Stimulated activated CD4-positive, alpha-beta T cell treated with anti-CD3 and anti-CD28 coated beads, Interleukin-1b, Interleukin-23, amount 100 ng/mL, for 24 hours (primary cell): ENCODE measurements around the gene LRCH3.
"Not testable (repeated sequence)": the region's sequence is repeated elsewhere in the genome, so short reads cannot be mapped to it uniquely, and the experiment has no call there.

ENCODE experiments used
- DNase-seq, 4 experiments: peaks; one replicate each; pipeline ENCODE4 v3.0.0-alpha.2; 2020; ENCODE audit warnings: low read depth in 4 of 4, low spot score in 1 of 4

LRCH3 gene

DNA sequence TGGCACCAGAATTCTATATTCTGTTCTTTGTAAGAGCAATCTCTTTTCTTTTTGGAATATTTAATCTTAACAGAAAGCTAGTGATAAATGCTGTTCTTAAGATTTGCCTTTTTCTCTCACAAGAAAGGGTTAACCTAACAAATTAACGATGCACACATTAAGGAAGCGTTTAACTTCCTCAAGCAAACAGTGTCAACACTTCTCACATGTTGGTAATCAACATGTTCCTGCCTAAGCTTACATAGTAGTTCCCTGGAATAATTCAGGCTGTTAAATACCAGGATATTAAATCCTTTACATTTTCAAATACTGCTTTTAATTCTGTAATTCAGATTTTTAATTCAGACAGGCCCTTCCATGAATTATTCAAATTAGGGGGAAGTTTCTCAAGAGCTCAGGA is 91.5 kb downstream of the LRCH3 start:
- no peak for DNase-seq

DNA sequence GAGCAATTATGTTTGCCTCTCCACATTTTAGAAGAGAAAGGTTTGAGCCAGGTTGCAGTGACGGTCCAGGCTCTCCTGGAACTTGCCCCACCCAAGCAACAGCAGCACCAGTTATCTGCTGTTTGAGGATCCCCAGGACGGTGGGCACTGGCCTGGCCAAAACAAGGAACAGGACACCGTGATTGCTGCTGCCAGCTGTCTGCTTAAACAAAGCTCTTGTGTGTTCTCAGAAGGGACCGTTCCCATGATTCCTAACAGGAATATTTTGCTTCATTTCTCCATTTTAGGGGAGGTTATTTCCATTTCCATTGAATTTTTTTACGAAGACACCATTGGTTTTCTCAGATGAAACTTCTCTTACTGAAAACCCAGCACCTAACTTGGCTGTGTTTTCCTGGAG is 92.5 kb downstream of the LRCH3 start:
- DNase-seq = no peak

DNA sequence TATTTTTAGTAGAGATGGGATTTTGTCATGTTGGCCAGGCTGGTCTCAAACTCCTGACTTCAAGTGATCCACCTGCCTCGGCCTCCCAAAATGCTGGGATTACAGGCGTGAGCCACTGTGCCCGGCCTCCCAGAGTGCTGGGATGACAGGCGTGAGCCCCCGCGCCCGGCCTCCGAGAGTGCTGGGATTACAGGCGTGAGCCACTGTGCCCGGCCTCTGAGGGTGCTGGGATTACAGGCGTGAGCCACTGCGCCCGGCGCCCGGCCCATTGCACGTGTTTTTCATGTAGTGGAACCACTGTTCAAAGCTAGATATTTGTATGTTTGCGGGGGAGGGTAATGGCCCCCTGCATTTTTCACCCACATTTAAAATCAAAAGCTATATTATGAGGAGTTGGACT is 93.3 kb downstream of the LRCH3 start:
- DNase-seq = not testable (repeated sequence)

DNA sequence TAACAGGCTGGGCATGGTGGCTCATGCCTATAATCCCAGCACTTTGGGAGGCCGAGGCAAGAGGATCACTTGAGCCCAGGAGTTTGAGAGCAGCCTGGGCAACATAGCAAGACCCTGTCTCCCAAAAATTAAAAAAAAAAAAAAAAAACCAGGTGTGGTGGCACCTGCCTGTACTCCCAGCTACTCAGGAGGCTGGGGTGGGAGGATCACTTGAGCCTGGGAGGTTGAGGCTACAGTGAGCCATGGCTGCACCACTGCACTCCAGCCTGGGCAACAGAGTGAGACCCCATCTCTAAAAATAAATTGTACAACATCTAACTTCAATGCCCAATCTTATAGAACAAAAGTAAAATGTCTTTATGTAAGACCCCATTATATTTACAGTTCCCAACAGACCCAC is 95.0 kb downstream of the LRCH3 start:
- not testable (repeated sequence) for DNase-seq

DNA sequence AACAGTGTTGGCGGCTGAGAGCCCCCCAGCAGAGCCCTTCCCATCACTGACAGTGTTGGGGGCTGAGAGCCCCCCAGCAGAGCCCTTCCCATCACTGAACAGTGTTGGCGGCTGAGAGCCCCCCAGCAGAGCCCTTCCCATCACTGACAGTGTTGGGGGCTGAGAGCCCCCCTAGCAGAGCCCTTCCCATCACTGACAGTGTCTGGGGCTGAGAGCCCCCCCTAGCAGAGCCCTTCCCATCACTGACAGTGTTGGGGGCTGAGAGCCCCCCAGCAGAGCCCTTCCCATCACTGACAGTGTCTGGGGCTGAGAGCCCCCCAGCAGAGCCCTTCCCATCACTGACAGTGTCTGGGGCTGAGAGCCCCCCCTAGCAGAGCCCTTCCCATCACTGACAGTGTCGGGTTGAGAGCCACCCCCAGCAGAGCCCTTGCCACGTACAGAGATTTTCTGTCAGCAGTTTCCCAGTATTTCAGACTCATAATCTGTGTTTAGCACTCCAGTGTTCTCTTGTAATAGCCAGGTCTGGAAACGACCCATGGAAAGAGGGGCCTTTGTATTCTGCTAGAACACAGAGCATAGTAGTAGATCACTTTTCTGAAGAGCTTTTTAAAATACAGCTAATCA is 96.5 kb downstream of the LRCH3 start:
- not testable (repeated sequence) for DNase-seq

DNA sequence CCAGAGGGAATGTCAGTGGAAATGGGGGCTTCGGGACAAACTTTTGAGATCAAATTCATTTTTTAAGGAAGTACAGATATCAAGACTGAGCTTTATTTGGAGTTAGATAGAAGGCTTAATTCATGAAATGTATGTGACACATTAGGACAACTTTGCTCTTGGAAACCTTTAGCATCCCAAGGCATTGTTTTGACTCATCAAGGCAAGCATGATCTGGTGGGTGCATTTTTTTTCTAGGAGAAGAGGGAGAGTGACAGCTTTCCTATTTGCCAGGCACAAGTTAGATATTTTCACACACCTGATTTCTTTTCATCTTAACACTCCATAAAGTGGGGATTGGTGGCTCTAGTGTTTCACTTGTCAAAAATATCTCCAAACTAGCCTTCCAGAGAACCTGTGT is 97.5 kb downstream of the LRCH3 start:
- DNase-seq = no peak

DNA sequence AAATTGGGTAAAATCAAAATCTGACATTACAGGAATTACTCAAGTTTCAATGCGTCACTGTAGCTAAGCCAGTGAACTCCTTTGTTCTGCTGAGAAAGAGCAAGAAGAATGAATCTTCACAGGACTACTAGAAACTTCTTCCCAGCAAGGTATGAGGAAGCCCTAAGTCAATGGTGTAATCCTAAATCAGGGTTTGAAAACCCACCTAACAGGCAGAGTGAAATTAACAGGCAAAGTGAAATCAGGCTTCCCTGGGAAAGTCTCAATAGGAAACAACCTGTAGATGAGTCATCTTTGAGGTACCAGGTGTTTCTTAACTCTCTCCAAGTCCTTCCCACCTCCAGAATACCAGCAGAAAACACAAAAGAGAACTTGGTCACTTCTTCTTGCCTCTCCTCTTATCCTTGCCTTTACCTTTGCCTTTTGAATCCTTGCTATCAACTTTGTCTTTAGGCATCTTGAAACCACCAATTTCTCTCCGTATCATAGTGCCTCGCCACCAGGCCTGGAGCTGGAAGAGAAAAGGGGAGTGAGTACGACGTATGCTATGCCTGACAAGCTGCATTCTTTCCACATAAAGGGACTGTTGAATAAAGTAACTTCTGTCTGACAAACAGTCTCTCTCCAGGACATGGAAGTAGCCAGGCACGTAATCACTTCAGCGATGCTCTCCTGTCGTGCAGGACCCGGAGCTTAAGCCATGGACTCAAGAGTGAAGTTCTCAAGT is 98.3 kb downstream of the LRCH3 start:
- no peak for DNase-seq

DNA sequence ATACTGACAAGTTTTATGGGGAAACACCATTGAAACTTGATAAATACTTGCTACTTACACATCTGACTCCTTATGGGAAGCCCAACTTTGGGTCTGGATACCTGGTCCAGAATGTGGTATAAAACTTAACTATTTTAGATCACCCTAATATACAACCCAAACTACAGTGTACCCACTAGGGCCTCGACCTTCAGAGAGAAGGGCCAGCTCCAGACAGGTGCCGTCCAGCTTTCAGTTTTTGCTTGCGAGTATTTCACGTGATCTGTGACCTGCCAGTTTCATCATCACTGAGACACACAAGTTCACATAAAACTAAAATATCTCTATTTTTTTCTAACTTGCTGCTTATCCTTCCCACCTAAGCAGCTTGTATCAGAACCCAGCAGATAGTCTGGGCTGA is 99.6 kb downstream of the LRCH3 start:
- no peak for DNase-seq

DNA sequence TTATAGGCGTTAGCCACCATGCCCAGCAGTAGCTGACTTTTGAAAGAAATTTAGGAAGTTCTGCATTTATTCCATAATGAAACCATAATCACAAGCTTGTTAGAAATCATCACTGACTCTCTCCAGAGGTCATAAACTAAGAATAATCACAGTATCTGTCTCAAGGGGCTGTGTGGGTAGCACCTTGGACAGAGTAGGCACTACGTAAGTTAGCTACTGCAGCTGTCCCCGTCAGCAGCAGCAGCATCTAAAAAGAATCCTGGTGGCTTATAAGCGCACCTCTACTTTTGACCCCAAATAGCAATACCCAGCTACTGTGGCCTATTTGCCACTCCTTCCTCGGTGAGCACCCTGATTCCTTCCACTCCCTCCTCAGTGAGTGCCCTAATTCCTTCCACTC is 101.1 kb downstream of the LRCH3 start:
- no peak for DNase-seq

DNA sequence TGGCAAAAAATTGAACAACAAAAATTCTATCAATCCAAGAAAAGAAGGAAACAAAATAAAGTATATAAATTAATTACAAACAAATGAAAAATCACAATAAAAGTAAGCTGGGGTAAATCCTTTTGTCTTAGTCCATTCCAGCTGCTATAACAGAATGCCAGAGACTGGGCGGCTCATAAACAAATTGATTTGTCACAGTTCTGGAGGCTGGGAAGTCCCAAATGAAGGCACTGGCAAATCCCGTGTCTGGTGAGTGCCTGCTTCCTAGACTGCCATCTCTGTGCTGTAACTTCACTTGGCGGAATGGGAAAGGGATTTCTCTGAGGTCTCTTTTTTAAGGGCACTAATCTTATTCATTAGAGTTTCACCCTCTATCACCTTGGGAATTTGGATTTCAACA is 105.4 kb downstream of the LRCH3 start:
- no peak for DNase-seq

DNA sequence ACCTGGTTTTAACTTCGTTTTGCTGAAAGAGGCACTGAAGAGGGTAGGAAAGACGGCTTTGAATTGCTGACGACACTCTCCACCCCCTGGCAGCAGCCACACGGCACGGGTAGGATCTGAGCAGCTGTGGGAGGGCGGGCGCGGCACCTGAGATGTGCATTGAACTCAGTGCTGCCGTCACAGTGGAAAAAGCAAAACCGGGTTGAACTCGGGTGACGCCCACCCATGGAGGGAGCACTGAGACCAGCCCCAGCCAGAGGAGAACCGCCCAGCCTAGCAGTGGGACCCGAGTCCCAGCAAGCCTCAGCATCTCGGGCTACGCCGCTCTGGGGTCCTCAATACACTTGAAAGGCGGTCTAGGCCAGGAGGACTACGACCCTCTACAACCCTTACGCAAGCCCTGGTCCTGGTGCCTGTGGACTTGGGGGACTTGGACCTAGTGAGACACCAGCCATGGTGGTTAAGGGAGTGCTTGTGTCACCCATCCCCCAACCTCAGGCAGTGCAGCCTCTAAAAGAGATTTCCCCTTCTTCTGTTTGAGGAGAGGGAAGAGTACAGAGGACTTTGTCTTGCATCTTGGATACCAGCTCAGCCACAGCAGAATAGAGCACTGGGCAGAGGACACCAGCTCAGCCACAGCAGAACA is 108.9 kb downstream of the LRCH3 start:
- no peak for DNase-seq

DNA sequence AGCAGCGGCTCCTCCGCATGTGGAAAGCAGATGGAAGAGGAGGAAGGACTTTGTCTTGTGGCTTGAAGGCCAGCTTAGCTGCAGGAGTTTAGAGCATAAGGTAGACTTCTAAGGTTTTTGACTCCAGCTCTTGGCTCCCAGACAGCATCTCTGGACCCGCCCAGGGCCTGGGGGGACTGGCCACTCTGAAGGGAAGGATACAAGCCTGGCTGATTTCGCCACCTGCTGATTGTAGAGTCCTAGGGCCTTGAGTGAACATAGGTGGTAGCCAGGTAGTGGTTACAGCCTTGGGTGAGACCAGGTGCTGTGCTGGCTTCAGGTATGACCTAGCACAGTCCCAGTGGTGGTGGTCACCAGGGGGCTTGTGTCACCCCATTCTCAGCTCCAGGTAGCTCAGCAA is 110.6 kb downstream of the LRCH3 start:
- no peak for DNase-seq

DNA sequence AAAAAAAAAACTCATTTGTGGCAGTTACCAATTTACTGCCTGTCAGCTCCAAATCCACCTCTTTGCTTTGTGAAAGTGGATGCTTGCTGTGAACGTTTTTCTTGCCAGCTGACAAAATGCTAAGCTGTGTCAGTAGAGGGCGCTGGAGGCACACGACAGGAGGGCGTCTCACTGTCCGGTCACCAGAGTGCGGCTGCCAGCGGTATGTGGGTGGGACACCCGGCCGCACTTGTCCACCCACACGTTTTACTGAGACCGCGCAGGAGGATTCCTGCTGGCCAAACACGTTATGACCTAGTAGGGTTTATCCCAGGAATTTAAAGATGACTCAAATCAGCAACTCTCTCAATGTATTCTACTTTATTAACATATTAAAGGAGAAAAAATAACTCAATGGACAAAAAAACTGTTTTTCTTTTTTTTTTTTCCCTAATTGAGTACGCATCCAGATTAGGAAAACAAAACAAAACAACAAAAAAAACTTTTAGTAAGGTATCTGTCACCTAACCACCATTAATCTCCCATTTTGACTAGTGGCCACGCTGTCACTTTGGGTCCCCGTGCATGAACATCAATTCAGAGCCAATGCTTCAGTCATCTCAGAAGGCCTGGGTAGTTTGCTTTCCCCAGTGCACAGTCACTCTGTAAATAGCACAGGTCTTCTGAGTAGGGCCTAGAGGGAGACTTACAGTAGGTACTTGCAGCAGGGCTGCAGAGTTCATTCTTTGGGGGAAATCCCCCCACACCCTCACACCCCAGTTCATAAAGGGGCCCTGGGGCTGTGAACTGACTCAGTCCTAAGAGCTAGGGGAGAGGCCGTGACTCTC is 115.2 kb downstream of the LRCH3 start:
- peak; percentile 66 to 77 (median 75) for DNase-seq

DNA sequence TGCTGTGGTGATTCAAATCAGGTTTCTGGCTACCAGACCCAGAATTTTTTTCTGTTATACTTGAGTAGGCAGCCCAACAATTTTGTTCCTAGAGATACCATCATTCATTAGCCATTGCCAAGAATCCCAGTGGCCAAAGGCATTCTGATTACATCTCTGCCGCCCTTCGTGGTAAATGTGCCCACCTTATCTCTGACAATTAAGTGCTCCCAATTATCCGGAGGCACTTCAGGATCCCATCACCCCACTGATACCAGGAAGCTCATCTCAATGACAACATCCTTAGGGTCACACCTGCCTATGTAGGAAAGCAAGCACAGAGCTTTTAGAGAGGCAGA is 115.8 kb downstream of the LRCH3 start:
- DNase-seq = no peak

DNA sequence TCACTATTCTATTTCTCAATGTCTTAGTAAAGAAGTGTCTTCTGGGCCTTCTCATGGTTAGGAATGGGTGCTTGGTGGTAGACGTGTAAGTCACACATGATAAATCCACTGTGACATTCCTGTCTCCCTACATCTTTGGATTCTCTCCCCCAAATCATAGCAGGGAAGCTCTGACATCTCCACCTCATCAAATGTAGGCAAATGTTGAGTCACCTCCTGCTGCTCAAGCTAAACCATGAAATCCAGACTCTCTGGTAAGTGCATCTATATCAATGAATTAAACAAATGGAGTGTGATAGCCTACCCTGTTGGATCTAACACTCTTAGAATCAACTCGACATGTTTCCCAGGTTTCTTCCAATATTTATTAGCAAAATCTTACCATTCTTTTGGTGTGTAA is 116.1 kb downstream of the LRCH3 start:
- no peak for DNase-seq

DNA sequence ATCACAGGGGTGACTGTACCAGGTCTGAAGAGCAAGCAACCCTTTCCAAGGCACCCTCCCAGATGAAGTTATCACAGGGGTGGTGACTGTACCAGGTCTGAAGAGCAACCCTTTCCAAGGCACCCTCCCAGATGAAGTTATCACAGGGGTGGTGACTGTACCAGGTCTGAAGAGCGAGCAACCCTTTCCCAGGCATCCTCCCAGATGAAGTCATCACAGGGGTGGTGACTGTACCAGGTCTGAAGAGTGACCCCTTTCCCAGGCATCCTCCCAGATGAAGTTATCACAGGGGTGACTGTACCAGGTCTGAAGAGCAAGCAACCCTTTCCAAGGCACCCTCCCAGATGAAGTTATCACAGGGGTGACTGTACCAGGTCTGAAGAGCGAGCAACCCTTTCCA is 117.5 kb downstream of the LRCH3 start:
- DNase-seq = not testable (repeated sequence)

DNA sequence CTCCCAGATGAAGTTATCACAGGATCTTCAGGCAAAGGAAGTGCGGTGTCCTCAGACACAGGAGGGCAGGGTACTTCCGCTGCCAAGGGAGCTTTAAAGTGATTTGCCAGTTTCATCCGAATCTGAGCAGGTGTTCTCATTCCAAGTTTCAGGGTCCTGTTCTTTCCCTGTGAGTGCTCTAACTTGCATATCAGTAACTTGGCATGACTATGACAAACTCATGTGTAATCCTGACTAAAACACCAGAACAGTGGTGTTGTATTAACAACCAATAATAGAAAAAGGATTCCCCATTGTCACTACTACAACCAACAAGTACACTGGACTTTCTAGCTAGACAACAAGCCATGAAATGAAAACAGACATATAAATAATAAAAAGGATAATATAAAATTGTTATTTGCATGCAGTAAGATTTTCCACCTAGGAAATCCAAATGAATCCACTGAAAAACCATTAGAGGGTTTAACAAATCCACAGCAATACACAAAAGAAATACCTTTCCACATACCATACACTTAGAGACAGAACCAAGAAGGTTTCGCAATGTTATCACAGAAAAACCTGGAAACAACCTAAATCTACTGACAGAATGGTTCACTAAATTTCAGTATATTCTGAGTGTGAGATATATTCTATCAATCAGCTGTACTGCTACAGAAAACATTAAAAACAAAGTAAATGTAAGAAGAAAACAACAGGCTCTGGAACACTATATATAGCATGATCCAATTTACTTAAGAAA is 118.1 kb downstream of the LRCH3 start:
- no peak for DNase-seq

DNA sequence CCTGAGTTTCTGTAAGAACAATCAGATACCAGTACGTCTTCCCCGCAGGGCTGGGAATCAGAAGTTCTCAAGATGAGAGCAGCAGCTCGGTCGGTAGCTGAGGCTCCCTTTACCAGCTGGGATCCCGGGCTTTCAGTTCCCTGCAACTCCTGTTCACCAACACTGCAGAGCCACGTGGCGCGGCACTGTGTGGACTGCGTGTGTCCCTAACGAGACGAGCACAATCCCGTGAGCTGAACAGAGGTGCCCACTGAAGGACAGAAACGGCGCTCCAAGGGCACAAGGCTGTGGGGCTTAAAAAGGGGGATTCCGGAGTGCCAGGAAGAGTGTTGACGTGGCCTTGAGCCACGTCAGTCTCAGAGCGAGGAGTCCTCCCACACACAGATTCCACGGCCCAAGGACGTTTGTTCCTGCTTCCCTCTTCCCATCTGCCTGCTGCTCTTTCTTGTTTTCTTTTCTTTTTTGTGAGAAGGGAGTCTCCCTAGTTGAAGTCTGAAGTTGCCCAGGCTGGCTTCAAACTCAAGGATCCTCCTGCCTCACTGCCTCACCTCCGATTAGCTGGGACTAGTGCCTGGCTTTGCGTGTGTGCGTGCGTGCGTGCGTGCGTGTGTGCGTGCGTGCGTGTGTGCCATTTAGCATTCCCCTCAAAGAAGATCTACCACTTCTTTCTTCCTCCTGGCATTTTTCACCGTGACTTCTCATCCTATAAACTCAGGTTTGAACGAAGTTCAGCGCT is 121.9 kb downstream of the LRCH3 start:
- DNase-seq = no peak

DNA sequence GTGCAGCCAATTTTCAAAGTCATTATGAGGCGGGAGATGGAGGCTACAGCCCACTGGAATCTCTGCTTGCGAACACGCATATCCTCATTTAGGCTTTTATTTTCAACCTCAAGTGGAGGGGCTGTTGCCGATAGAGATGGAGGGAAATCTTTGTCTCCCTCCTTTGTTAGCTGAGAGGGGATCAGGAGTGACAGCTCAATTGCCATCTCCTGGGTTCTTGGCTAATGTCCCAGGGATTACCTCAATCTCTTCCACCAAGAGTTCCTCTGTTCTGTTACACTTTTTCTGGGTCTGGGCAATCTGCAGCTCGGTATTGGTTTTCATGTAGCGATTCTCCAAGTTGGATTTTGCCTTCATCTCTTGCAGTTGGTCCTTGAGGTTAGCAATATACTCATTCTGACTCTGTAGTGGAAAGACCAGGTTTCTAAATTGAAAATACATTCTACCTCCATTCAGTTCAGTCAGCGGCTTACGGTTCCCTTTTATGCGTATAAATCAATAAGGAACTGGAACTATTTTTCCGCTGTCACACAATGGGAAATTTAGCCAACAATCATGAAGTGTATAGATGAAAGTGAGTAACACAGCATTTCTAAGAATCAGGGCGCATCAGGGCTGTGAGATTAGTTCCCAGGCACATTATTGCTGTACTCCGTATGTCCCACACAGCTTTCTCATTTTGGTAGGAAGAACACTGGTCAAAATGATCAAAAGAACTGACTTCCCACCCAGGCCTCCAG is 122.8 kb downstream of the LRCH3 start:
- no peak for DNase-seq
